Measurements from ENCODE around the gene RGS6.

RGS6 gene

DNA sequence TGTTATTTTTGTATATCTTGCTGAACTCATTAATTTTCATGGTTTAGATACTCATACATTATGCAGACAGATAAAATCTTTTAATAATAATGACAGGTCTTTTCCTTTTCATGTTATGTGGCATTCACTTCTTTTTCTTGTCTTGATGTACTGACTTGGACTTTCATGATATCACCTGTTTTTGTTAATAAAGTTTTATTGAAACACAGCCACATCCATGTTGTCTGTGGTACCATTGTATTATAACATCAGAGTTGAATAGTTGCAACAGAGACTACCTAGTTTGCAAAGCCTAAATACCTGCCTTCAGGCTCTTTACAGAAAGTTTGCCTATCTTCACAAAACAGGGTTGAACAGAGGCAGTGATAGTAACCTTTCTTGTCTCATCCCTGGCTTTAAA lies 85.1 kb downstream of the RGS6 start:
- DNase-seq: no peak

- DNase-seq: no peak
These were observed 91.2 kb downstream of the RGS6 start for GRCh38 chr14:72023128-72024042.

GRCh38 chr14:72024043-72024407 lies 91.8 kb downstream of the RGS6 start:
- DNase-seq: peak; percentile 63

DNA sequence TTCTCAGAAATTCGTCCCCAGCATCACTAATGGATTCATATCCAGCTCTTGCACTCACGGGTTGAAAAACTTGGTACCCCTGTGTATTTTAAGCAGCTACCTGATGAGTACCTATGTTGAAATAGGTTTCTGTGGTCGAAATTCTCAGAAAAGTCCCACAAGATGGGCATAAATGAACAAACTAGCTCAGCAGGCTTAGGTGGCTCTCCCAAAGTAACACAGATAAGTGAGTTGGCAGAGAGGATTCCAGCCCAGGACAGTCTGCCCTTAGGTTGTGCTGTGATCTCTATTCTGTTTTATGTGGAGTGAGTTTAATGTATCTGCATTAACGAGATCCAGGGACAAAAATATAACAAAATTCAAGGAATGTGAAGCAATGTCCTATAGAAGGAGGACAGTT lies 92.3 kb downstream of the RGS6 start:
- no peak for DNase-seq

DNA sequence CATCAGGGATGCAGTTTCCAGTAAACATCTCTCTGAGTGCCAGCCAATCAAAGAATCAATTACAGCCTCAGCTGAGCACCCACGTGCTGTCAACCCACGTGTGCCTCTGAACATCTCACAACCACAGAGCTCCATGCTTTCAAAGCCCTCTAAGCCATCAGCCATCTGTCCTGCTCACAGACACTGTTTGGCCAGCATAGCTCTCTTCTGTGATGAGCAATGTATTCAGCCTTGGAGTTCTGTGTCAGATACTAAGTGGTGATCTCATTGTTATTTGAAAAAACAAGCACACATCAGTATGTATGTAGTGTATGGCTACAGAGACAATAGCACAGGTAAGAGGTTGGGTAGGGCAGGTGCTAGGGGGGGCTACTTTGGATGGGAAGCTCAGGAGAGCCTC lies 94.3 kb downstream of the RGS6 start:
- DNase-seq: no peak

DNA sequence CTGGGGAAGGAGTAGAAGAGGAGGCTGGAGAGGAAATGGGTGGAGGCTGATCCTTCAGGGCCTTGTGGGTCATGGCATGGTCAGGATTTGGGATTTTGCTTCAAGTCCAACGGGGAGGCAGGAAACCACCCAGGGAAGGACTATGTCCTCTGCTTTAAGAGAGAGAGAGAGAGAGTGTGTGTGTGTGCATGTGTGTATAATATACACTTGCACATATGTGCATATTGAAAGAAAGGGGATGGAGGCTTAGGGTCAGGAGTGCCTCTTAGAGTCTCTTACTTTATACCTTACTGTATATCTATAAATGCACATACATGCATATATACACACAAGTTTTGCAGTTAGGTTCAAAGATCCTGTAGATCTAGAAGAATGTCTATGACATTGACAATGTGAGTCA lies 94.8 kb downstream of the RGS6 start:
- DNase-seq: no peak

GRCh38 chr14:72033365-72033764 lies 101.1 kb downstream of the RGS6 start:
- DNase-seq: no peak

DNA sequence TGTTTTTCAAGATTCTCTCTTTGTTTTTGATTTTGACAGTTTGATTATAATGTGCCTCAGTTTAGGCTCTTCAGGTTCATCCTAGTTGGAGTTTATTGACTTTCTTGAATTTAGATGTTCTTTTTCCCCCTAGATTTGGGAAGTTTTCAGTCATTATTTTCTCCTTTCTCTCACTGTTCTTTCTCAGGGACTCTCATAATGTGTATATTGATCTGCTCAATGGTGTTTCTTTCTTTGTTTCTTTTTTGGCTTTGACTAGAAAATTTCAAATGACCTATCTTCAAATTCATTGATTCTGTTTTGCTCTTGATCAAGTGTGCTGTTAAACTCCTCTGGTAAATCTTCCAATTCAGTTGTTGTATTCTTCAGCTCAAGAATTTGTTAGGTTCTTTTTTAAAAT lies 108.3 kb downstream of the RGS6 start:
- DNase-seq: no peak

DNA sequence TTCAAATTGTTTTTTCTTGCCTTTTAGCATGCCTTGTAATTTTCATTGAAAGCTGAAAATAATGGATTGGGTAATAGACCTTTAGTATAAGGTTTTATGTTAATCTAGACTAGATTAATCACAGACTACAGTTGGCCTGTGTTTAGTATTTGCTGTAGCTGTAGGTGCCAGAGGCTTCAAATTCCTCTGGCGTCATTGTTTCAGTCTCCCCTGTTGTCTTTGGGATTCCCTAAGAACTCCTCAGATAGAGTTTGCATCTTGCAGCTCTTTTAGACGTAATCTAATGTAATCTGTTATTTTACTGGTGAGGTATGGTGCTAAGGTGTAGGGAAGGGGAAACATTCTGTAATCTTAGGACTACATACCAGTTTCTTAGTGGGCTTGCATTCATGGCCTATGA lies 113.0 kb downstream of the RGS6 start:
- no peak for DNase-seq

- DNase-seq: no peak
These were observed 113.7 kb downstream of the RGS6 start for GRCh38 chr14:72045885-72046284.

DNA sequence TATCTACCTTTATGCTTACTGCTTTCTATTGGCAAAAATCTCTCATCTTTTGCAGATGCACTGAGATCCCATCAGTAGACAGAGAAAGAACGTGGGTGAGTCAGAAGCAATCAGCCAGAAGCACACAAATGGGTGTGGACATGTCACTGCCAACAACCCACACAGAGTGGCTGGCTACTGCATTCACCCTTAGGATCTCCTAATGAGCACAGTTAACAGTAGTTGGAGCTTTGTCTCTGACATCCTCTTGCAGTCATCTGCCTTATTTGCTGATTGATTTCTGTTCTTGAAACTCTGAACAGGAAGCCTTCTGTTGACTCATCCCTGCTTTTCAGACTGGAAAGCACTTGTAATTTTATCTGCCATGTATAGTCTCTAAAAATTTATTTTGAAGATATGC lies 117.2 kb downstream of the RGS6 start:
- peak; percentile 58 for DNase-seq

DNA sequence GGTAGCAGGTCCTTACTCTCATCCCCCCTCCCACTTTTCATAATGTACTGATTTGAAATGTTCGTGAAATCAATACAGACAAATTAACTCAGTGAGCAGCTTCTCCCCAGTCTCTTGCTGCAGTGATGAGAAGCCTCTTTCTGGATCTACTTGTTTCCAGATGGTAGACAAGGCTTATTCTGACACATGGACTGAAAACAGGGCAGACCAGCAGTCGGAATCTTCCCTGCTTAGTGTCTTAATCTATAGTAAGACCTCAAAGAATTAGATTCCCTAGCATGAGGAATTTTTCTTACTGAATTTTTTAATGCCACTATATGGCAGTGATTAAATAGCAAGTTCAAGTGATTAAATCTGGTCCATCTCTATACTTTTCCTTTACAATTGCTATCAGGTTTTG lies 120.1 kb downstream of the RGS6 start:
- DNase-seq: no peak

- no peak for DNase-seq
These were observed 121.4 kb downstream of the RGS6 start for GRCh38 chr14:72053651-72054050.

DNA sequence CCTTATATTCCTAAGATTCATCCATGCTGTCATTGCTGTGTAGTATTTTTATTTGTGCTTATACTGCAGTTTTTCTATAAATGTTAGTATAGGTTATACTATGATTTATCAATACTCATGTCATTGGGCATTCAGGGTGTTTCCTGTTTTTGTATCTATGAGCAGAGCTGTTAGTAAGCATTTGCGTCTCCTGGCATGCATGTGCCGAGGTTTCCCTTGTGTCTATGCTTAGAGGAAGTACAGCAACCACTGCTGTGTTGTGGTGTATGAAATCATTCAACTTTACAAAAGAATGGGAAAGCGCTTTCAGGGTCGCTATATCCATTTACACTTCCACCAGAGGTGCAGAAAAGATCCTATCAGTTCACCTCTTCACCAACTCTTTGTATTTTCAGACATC lies 122.7 kb downstream of the RGS6 start:
- DNase-seq: no peak

DNA sequence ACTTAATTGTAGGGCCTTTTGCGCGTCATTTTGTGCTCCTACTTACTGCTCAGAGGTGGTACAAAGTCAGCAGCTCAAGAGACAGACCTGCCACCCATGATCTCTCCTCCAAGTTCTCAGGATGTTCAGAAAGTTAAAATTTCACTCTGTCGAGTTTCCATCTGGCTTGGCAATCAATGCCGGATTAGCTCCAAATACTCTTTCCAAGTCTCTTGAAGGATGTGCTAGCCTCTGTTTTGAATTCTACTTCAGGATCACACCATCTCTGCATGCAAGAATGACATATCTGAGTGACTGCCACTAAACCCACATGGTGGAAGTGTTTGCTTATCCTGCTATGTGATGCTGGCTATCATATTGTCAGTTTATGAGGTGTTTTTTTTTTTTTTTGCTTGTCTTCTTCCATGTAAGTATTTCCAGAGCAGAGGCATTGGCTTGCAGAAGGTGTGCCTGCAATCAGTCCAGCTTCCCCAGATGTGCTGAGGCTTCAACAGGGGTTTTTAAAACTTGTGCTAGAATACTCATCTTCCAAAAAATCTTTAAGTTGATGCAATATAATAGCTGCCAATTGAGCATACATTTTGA lies 125.6 kb downstream of the RGS6 start:
- DNase-seq: no peak

DNA sequence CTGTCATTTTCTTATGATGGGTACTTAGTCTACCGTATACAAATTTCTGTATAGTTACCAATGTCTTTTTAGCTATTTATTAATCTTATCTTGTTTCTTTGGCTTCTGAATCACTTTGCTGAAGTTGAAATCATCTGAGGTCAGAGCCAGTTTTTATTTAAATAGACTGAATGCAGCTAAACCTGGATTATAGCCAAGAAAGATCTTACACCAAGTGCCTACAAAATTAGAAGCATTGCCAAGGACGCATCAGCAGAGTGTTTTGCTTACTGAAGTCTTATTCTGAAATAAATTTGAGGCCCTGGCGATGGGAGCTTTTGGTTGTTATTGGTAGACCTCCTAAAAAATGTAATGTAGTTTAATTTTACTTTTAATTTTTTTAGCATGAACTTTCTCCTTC lies 128.2 kb downstream of the RGS6 start:
- DNase-seq: no peak

GRCh38 chr14:72060917-72061316 lies 128.7 kb downstream of the RGS6 start:
- no peak for DNase-seq

GRCh38 chr14:72061718-72062117 lies 129.5 kb downstream of the RGS6 start:
- DNase-seq: no peak

DNA sequence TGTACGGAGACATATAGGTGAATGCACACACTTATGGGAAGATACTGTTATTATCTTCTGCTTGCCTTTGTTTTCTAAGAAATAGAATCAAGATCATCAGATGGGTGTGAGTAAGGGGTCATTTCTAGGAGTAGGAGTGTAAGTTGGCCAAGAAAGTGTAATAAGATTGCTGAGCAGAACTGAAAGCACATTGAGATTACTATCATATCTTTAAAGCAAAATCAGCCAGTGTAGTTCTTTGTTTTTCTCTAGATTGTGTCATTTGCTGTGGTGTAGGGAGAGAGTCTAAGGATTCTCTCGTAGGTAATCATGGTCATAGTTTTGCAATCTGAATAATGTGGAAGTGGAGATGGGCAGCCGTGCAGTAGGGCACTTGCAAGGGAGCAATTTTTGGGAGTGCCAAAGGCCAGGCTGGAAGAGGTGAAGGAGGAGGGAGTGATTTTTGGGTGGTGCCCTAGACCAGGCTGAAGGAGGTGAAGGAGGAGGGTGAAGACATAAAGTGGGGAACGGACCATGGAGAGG lies 131.6 kb downstream of the RGS6 start:
- DNase-seq: no peak

DNA sequence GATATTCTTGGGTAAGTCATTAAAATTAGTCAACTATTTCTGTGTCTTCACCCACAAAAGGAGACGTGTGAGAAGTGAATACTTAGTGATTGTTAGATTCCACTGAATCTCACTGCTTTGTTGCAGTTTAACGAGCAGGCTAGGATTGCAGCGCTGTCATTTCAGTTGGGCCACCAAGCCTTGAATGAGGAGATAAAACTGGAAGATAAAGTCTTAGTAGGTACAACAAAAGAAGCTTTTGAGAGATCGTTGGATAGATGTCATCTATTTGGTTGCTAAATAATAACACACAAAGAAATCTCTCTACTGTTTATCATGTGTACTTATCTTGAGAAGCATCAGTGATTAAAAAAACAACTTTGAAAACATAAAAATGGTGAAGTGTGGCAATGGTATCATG lies 132.3 kb downstream of the RGS6 start:
- no peak for DNase-seq

- no peak for DNase-seq
These were observed 138.2 kb downstream of the RGS6 start for GRCh38 chr14:72070458-72070857.

DNA sequence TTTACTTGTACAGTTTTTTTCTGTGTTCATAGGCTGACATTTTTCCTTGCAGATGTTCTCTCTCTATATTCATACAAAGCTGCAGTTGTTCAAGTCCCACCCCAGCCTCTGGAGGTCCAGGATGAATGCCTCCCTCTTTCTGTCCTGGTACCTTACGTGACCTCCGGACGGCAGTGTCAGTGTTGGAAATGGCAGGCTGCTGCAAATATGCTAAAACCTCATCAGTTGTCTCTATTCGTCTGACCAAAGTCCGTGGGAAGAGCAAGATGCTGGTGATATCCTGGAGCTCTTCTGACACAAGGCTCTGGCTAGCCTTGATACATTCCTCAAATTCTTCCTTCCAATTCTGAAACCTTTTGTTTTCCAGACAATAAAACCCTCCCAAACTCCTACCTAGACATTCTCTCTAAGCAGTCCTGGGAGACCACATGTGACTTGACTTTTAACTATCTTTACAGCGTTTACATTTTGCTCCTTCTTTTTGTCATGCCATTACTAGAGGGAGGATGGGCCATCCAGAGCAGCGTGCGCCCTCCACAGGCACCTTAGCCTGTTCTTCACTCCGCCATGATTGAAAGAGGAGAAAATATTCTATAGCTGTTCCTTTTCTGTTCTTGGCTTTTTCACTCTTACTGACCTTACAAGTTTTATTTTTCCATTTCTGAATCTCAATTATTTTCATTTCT lies 143.6 kb downstream of the RGS6 start:
- DNase-seq: no peak

DNA sequence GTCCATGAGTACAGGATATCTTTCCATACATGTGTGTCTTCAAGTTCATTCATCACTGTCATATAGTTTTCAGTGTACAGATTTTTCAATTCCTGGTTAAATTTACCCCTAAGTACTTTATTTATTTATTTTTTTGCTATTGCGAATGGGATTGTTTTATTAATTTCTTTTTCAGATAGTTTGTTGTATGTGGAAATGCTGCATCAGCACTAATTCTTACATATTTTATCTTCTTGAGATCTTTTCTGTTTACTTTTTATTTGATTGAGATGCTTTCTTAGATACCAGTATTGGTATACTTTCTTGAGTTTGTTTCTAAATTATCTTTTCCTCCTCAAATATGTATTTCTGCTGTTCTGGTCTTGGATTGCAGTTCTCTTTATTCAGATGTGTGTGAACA lies 148.9 kb downstream of the RGS6 start:
- DNase-seq: no peak

- peak; percentile 30 for DNase-seq
These were observed 152.7 kb downstream of the RGS6 start for GRCh38 chr14:72084935-72085334.
